HUDEP-2 (cell line): ENCODE data around the gene FLRT3.

ENCODE experiments used
- DNase-seq, 76 experiments: peaks; one replicate each; lab custom pipeline; 2025; ENCODE audit not compliant: unreplicated experiment in 76 of 76; lab: John Stamatoyannopoulos, UW

FLRT3 gene

GRCh38 chr20:14331646-14332045 is 5.8 kb downstream of the FLRT3 start:
- DNase-seq: no peak

- no peak for DNase-seq
Measured at GRCh38 chr20:14319704-14320103, 17.7 kb downstream of the FLRT3 start.

GRCh38 chr20:14313341-14314020 is 23.9 kb downstream of the FLRT3 start:
- no peak for DNase-seq

- DNase-seq: no peak
Measured at GRCh38 chr20:14312001-14312400, 25.4 kb downstream of the FLRT3 start.

- no peak for DNase-seq
Measured at GRCh38 chr20:14310977-14311627, 26.3 kb downstream of the FLRT3 start.

- no peak for DNase-seq
Measured at GRCh38 chr20:14307956-14308355, 29.5 kb downstream of the FLRT3 start.

- no peak for DNase-seq
Measured at GRCh38 chr20:14304472-14304871, 32.9 kb downstream of the FLRT3 start.

- DNase-seq: no peak
Measured at GRCh38 chr20:14303651-14304050, 33.8 kb downstream of the FLRT3 start.

GRCh38 chr20:14303106-14303505 is 34.3 kb downstream of the FLRT3 start:
- no peak for DNase-seq

GRCh38 chr20:14299831-14300230 is 37.6 kb downstream of the FLRT3 start:
- no peak for DNase-seq

- no peak for DNase-seq
Measured at GRCh38 chr20:14295770-14296309, 41.6 kb downstream of the FLRT3 start.

- DNase-seq: no peak
Measured at GRCh38 chr20:14295238-14295637, 42.2 kb downstream of the FLRT3 start.

- DNase-seq: no peak
Measured at GRCh38 chr20:14291502-14291901, 45.9 kb downstream of the FLRT3 start.

- DNase-seq: no peak
Measured at GRCh38 chr20:14288341-14289330, 48.8 kb downstream of the FLRT3 start.

GRCh38 chr20:14284443-14284842 is 53.0 kb downstream of the FLRT3 start:
- DNase-seq: no peak

- DNase-seq: no peak
Measured at GRCh38 chr20:14282140-14282539, 55.3 kb downstream of the FLRT3 start.
